Subcutaneous abdominal adipose tissue (tissue), 5 donors: Measurements from ENCODE around the gene TRIP10.

Experiments used
- H3K27ac ChIP-seq: one replicate; pipeline ENCODE4 v1.7.0; 2013; ENCODE audit warnings: low read depth, mild to moderate bottlenecking, inconsistent platforms, low read length, moderate library complexity
- H3K27me3 ChIP-seq, 5 donors: one replicate each; pipeline ENCODE4 v1.7.0; 2013; ENCODE audit warnings: low read length in 5 of 5, inconsistent platforms in 1 of 5; ENCODE audit not compliant: control insufficient read depth in 5 of 5, insufficient read depth in 4 of 5
- H3K36me3 ChIP-seq, 5 donors: one replicate each; pipeline ENCODE4 v1.7.0; 2013; ENCODE audit warnings: low read length in 5 of 5; ENCODE audit not compliant: control insufficient read depth in 5 of 5, insufficient read depth in 5 of 5
- H3K4me1 ChIP-seq, 5 donors: one replicate each; pipeline ENCODE4 v1.7.0; 2013; ENCODE audit warnings: low read length in 5 of 5, mild to moderate bottlenecking in 3 of 5, moderate library complexity in 1 of 5; ENCODE audit not compliant: control insufficient read depth in 5 of 5, insufficient read depth in 5 of 5
- H3K4me3 ChIP-seq, 5 donors: one replicate each; pipeline ENCODE4 v1.7.0; 2013; ENCODE audit warnings: low read length in 5 of 5, low read depth in 1 of 5
- H3K9ac ChIP-seq, 5 donors: one replicate each; pipeline ENCODE4 v1.7.0; 2013; ENCODE audit warnings: low read length in 5 of 5, mild to moderate bottlenecking in 4 of 5, moderate library complexity in 3 of 5
- H3K9me3 ChIP-seq, 5 donors: one replicate each; pipeline ENCODE4 v1.7.0; 2013; ENCODE audit warnings: low read length in 5 of 5; ENCODE audit not compliant: control insufficient read depth in 5 of 5
- donor health status: healthy.
- donor health status: healthy.
- donor health status: healthy.
- donor health status: healthy.
- donor health status: healthy.

TRIP10 gene

GRCh38 chr19:6717441-6717971 is 22.0 kb upstream of the TRIP10 start:
- Histone ChIP-seq H3K27ac (no peak overlapping the region), H3K36me3 (peaks cover 0 to 22% (median 19%) of the 10 kb centered on the region in 5 donors)

DNA sequence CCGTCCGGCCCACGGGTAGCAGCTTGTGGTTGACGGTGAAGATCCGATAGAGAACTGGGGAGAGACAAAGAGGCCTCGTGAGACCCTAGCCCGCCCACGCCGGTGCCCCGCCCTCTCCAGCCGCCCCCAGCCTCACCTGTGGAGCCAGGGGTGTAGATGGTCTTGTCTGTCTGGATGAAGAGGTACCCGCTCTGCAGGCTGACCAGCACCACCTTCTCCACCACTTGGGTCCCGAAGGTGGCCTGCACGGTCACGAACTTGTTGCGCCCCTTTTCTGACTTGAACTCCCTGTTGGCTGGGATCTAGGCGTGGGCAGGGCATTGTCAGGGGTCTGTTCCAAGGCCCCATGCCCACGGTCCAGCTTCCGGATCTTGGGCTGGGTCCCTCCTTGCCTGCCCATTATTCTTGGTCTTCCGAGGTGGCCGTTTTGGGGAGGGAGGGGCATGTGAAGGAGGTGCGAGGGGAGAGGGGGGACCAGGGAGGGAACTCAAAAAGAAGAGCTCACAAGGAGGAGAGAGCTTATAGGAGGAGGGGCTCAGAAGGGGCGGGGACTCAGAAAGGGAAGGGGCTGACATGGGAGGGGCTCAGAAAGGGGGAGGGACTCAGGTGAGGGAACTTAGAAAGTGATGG is 21.3 kb upstream of the TRIP10 start:
- H3K27ac ChIP-seq = peak overlapping the region; percentile 10
- H3K4me3 ChIP-seq = peak overlapping the region in 2 of 5 donors; percentile 6 to 22
- H3K27me3 ChIP-seq = no peaks in the 10 kb centered on the region
- peaks cover 4 to 41% (median 38%) of the 10 kb centered on the region in 5 donors for H3K4me1 ChIP-seq
- H3K9me3 ChIP-seq = no peaks in the 10 kb centered on the region
- H3K36me3 ChIP-seq = peaks cover 0 to 17% (median 12%) of the 10 kb centered on the region in 5 donors
- no peak overlapping the region for H3K9ac ChIP-seq

More at GRCh38 chr19:6717441-6717971, 22.0 kb upstream of the TRIP10 start:
- Histone ChIP-seq H3K9me3 (no peaks in the 10 kb centered on the region), H3K27me3 (no peaks in the 10 kb centered on the region), H3K4me1 (peaks cover 2 to 34% (median 32%) of the 10 kb centered on the region in 5 donors), H3K9ac (no peak overlapping the region), H3K4me3 (no peak overlapping the region)

- Histone ChIP-seq H3K36me3 (peaks cover 0 to 16% (median 11%) of the 10 kb centered on the region in 5 donors), H3K9ac (peak overlapping the region in 1 of 5 donors; percentile 2), H3K27me3 (no peaks in the 10 kb centered on the region), H3K4me1 (peaks cover 5 to 48% (median 44%) of the 10 kb centered on the region in 5 donors), H3K9me3 (no peaks in the 10 kb centered on the region), H3K4me3 (peak overlapping the region; percentile 33 to 73 (median 61)), H3K27ac (peak overlapping the region; percentile 57)
These were observed 20.5 kb upstream of the TRIP10 start for GRCh38 chr19:6718741-6719539.

- Histone ChIP-seq H3K9me3 (no peaks in the 10 kb centered on the region), H3K27ac (peak overlapping the region; percentile 57), H3K36me3 (peaks cover 0 to 16% (median 11%) of the 10 kb centered on the region in 5 donors), H3K27me3 (no peaks in the 10 kb centered on the region), H3K4me1 (peaks cover 5 to 49% (median 45%) of the 10 kb centered on the region in 5 donors), H3K9ac (peak overlapping the region in 2 of 5 donors; percentile 2 to 39), H3K4me3 (peak overlapping the region; percentile 33 to 73 (median 61))
These were observed 20.0 kb upstream of the TRIP10 start for GRCh38 chr19:6719540-6719861.

DNA sequence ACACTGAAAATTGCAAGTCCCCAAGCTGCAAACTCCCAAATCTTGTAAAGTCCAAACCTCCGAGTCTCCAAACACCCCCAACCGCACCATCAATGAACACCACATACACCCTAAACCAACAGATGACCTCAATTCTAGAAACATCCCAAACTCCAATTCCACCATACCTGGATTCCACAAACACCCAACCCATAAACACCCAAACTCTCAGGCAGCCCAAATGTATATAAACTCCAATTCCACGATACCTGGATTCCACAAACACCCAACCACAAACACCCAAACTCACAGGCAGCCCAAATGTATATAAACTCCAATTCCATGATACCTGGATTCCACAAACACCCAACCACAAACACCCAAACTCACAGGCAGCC is 19.5 kb upstream of the TRIP10 start:
- Histone ChIP-seq H3K36me3 (peaks cover 0 to 16% (median 11%) of the 10 kb centered on the region in 5 donors), H3K4me3 (peak overlapping the region; percentile 33 to 73 (median 61)), H3K4me1 (peaks cover 5 to 49% (median 47%) of the 10 kb centered on the region in 5 donors), H3K9ac (peak overlapping the region in 2 of 5 donors; percentile 2 to 47), H3K9me3 (no peaks in the 10 kb centered on the region), H3K27ac (peak overlapping the region; percentile 79), H3K27me3 (no peaks in the 10 kb centered on the region)

- Histone ChIP-seq H3K4me1 (peaks cover 5 to 49% (median 47%) of the 10 kb centered on the region in 5 donors), H3K9me3 (no peaks in the 10 kb centered on the region), H3K9ac (peak within 1 kb of the TSS in 3 of 5 donors; percentile 2 to 47 (median 39)), H3K27me3 (no peaks in the 10 kb centered on the region), H3K36me3 (peaks cover 0 to 16% (median 11%) of the 10 kb centered on the region in 5 donors), H3K27ac (peak within 1 kb of the TSS; percentile 79), H3K4me3 (peak within 1 kb of the TSS; percentile 33 to 73 (median 61))
These were observed 18.9 kb upstream of the TRIP10 start, which contains the start of gene C3 for GRCh38 chr19:6720369-6721137. C3 (minus strand) TSS chr19:6720650; CDS start chr19:6720589, 61 bp downstream.

- H3K4me3 ChIP-seq = no peak overlapping the region
- H3K27me3 ChIP-seq = no peaks in the 10 kb centered on the region
- peaks cover 5 to 49% (median 47%) of the 10 kb centered on the region in 5 donors for H3K4me1 ChIP-seq
- peak overlapping the region; percentile 79 for H3K27ac ChIP-seq
- H3K9ac ChIP-seq = peak overlapping the region in 1 of 5 donors; percentile 14
- peaks cover 0 to 16% (median 11%) of the 10 kb centered on the region in 5 donors for H3K36me3 ChIP-seq
- H3K9me3 ChIP-seq = no peaks in the 10 kb centered on the region
These were observed 18.4 kb upstream of the TRIP10 start for GRCh38 chr19:6721138-6721474.

DNA sequence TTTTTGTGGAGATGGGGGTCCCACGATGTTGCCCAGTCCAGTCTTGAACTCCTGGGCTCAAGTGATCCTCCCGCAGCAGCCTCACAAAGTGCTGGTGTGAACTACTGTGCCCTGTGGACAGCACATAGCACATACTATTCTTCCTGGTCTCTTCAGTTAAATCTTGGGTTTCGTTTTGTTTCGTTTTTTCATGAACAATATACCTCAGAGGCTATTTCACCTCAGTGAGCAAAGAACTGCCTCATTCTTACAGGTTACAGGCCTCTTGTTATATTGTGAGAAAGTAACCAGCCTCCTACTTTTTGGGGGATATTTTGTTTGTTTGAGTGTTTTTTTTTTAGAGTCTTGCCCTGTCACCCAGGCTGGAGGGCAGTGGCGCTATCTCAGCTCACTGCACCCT is 17.7 kb upstream of the TRIP10 start:
- Histone ChIP-seq H3K9me3 (no peaks in the 10 kb centered on the region), H3K4me1 (peaks cover 5 to 49% (median 47%) of the 10 kb centered on the region in 5 donors), H3K4me3 (no peak overlapping the region), H3K27ac (peak overlapping the region; percentile 35), H3K27me3 (no peaks in the 10 kb centered on the region), H3K36me3 (peaks cover 0 to 15% (median 11%) of the 10 kb centered on the region in 5 donors), H3K9ac (no peak overlapping the region)

DNA sequence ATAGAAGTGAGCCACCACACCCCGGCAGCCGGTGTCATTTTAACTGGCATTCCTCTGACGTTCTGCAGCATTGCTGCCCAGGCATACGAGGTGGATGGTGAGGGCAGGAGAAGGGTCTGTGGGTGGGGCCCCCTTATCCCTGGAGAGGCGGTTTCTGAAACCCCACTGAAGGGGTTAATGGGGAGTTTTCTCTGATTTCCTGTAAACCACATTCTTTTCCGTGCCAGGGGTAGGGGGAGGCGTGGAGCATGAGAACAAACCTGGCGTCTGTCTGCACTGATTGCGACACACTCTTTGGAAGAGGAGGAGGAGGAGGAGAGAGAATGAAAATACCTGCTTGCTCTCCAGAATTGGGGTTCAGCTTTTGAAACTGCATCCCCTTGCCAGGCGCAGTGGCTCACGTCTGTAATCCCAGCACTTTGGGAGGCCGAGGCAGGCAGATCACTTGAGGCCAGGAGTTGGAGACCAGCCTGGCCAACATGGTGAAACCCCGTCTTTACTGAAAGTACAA is 16.3 kb upstream of the TRIP10 start:
- H3K9me3 ChIP-seq = peaks cover 0 to 5% (median 0%) of the 10 kb centered on the region in 5 donors
- H3K27me3 ChIP-seq = no peaks in the 10 kb centered on the region
- H3K4me3 ChIP-seq = peak overlapping the region in 2 of 5 donors; percentile 22 to 27
- no peak overlapping the region for H3K27ac ChIP-seq
- H3K4me1 ChIP-seq = peaks cover 5 to 51% (median 47%) of the 10 kb centered on the region in 5 donors
- peaks cover 0 to 2% (median 0%) of the 10 kb centered on the region in 5 donors for H3K36me3 ChIP-seq
- H3K9ac ChIP-seq = peak overlapping the region in 1 of 5 donors; percentile 4
